Chondrocyte (in vitro differentiated cells): ENCODE measurements around the gene SYNE2. TPM values are rescaled to one million over a fixed set of nuclear protein-coding genes. Genes with fewer than 3 reads are reported as not detected.

ENCODE experiments used
- DNase-seq: peaks from one replicate; pipeline ENCODE4 v3.0.0; 2021; ENCODE audit warnings: mixed read lengths, low spot score
- H3K27ac Mint-ChIP-seq: one replicate; pipeline ENCODE4 v1.8.0; 2021; ENCODE audit warnings: mild to moderate bottlenecking, moderate library complexity, mixed read lengths; ENCODE audit not compliant: unreplicated experiment
- H3K27me3 Mint-ChIP-seq: 2 replicates; pipeline ENCODE4 v1.8.0; 2021; ENCODE audit warnings: low read depth, mixed read lengths
- H3K36me3 Mint-ChIP-seq: 2 replicates; pipeline ENCODE4 v1.8.0; 2021; ENCODE audit warnings: low read depth, mixed read lengths
- H3K4me1 Mint-ChIP-seq: 2 replicates; pipeline ENCODE4 v1.8.0; 2021; ENCODE audit warnings: low read depth, mild to moderate bottlenecking, mixed read lengths
- H3K4me3 Mint-ChIP-seq: one replicate; pipeline ENCODE4 v1.8.0; 2021; ENCODE audit warnings: mild to moderate bottlenecking, moderate library complexity, mixed read lengths; ENCODE audit not compliant: unreplicated experiment
- H3K9me3 Mint-ChIP-seq: 2 replicates; pipeline ENCODE4 v1.8.0; 2021; ENCODE audit warnings: low read depth, mixed read lengths
- CTCF ChIP-seq: fragments of 200-600 bp; sonication (generic); IDR thresholded peaks from 2 replicates; pipeline ENCODE4 v1.5.0; 2021; ENCODE audit warnings: antibody characterized with exemption, mild to moderate bottlenecking, moderate library complexity
- total RNA-seq: library from RNA; stranded (reverse); gene quantifications from 3 replicates; pipeline ENCODE4 v1.2.1, GENCODE V29; 2021

The SYNE2 gene
- total RNA-seq, 1 donor from 2014 or later: 13.6 TPM

GRCh38 chr14:63996625-63997220, 143.9 kb downstream of the SYNE2 start:
- Mint-ChIP-seq H3K27me3 (no peaks in the 10 kb centered on the region), H3K4me3 (no peak overlapping the region), H3K9me3 (peaks cover 6% of the 10 kb centered on the region), H3K36me3 (peaks cover 7% of the 10 kb centered on the region), H3K4me1 (peaks cover 9% of the 10 kb centered on the region), H3K27ac (no peak overlapping the region)
- no peak for TF ChIP-seq CTCF
- DNase-seq: no peak

GRCh38 chr14:64000749-64001148, 147.9 kb downstream of the SYNE2 start:
- H3K27me3 Mint-ChIP-seq: no peaks in the 10 kb centered on the region
- no peak for DNase-seq
- H3K4me1 Mint-ChIP-seq: peaks cover 9% of the 10 kb centered on the region
- TF ChIP-seq CTCF: no peak
- no peak overlapping the region for H3K27ac Mint-ChIP-seq
- no peak overlapping the region for H3K4me3 Mint-ChIP-seq
- H3K36me3 Mint-ChIP-seq: peaks cover 13% of the 10 kb centered on the region
- peaks cover 6% of the 10 kb centered on the region for H3K9me3 Mint-ChIP-seq

- Mint-ChIP-seq H3K9me3 (peaks cover under 1% of the 10 kb centered on the region), H3K36me3 (peaks cover 9% of the 10 kb centered on the region), H3K27ac (no peak overlapping the region), H3K4me1 (no peaks in the 10 kb centered on the region), H3K27me3 (no peaks in the 10 kb centered on the region), H3K4me3 (no peak overlapping the region)
- TF ChIP-seq CTCF: no peak
- DNase-seq: no peak
These were observed 153.0 kb downstream of the SYNE2 start for GRCh38 chr14:64005822-64006221.

- Mint-ChIP-seq H3K4me1 (no peaks in the 10 kb centered on the region), H3K4me3 (no peak overlapping the region), H3K27ac (no peak overlapping the region), H3K36me3 (peaks cover 6% of the 10 kb centered on the region), H3K27me3 (no peaks in the 10 kb centered on the region), H3K9me3 (no peaks in the 10 kb centered on the region)
- DNase-seq: no peak
- TF ChIP-seq CTCF: no peak
These were observed 155.2 kb downstream of the SYNE2 start for GRCh38 chr14:64008016-64008415.

- H3K36me3 Mint-ChIP-seq: peaks cover 7% of the 10 kb centered on the region
- DNase-seq: no peak
- H3K27ac Mint-ChIP-seq: no peak overlapping the region
- no peaks in the 10 kb centered on the region for H3K27me3 Mint-ChIP-seq
- H3K4me1 Mint-ChIP-seq: no peaks in the 10 kb centered on the region
- TF ChIP-seq CTCF: no peak
- peaks cover 9% of the 10 kb centered on the region for H3K9me3 Mint-ChIP-seq
- no peak overlapping the region for H3K4me3 Mint-ChIP-seq
These were observed 159.2 kb downstream of the SYNE2 start for GRCh38 chr14:64012003-64012402.
